Measurements from ENCODE around the gene IDI2. TPM values are rescaled to one million over a fixed set of nuclear protein-coding genes. Genes with fewer than 3 reads are reported as not detected.

The IDI2 gene
- total RNA-seq, 1 donor from 2014 or later, result not detected

DNA sequence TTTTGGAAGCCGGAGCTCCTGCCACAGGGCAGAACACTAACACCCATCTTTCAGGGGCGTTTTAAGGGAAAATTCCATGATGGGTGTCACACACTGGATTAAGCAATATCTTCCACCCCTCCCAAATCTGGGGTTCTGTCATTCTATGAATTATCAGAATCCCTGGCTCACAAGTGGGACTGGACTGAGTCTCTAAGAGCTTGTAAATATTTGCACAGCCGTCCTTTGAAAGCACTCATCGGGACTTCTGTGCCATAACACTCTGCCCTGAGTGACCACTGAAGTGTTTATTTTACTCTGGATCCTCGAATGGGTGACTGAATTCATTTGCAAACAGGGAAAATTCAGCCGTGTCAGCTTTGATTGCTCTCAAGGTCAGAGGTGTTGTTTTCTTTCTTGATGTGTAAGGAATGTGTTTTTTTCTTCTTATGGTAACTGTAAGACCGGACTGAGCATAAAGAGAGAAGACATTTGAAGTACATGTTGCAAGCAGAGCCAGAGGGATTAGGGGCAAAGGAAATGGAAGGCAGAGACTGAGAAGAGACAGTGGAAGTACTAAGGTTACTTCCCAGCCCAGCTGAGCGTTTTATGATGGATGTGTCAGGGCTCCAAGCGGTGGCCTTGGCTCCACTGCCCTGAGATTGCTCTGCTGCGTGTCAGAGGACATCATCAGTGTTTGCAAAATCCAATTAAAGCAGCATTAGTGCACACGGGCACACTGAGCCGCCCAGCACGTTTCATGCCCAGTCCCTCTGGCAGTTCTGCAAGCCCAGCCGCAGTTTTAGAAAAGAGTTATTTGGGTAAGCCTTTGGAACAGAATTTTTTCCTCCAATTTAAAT, 55.1 kb downstream of the IDI2 start:
- Mint-ChIP-seq H3K27me3 (ENCODE audit: unreplicated experiment) (peaks cover 5% of the 10 kb centered on the region), H3K27ac (ENCODE audit: unreplicated experiment) (no peak overlapping the region), H3K9me3 (ENCODE audit: unreplicated experiment) (peaks cover 5% of the 10 kb centered on the region), H3K4me3 (ENCODE audit: unreplicated experiment) (no peak overlapping the region), H3K4me1 (ENCODE audit: unreplicated experiment) (peaks cover 11% of the 10 kb centered on the region), H3K36me3 (ENCODE audit: low read depth, unreplicated experiment) (peaks cover 4% of the 10 kb centered on the region)
- TF ChIP-seq, protein P1, sequence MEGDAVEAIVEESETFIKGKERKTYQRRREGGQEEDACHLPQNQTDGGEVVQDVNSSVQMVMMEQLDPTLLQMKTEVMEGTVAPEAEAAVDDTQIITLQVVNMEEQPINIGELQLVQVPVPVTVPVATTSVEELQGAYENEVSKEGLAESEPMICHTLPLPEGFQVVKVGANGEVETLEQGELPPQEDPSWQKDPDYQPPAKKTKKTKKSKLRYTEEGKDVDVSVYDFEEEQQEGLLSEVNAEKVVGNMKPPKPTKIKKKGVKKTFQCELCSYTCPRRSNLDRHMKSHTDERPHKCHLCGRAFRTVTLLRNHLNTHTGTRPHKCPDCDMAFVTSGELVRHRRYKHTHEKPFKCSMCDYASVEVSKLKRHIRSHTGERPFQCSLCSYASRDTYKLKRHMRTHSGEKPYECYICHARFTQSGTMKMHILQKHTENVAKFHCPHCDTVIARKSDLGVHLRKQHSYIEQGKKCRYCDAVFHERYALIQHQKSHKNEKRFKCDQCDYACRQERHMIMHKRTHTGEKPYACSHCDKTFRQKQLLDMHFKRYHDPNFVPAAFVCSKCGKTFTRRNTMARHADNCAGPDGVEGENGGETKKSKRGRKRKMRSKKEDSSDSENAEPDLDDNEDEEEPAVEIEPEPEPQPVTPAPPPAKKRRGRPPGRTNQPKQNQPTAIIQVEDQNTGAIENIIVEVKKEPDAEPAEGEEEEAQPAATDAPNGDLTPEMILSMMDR (IDR thresholded peaks at IDR 0.05; ENCODE audit: unreplicated experiment), result no peak
- no peak for DNase-seq (ENCODE audit: low spot score)

DNA sequence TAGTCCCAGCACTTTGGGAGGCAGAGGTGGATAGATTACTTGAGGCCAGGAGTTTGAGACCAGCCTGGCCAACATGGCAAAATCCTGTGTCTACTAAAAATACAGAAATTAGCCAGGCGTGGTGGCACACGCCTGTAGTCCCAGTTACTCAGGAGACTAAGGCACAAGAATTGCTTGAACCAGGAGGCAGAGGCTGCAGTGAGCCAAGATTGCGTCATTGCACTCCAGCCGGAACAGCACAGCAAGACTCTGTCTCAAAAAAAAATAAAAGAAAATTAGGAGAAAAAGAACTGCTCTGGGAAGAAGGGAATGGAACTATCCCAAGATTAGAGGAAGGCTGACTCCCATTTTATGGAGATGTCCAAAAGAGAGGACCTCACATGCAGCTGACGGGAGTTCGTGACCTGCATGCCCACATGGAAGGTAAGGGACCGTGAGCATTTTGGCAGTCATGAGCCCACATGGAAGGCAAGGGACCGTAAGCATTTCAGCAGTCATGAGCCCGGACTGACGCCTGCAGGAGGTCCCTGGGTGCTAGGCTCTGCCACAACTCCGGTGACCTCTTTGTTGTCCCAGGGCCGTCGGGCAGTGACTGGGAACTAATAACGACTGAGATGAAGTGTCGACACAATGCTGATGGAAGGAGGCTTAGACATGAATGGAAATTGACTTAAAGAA, 56.0 kb downstream of the IDI2 start:
- Mint-ChIP-seq H3K27me3 (ENCODE audit: unreplicated experiment) (peaks cover 5% of the 10 kb centered on the region), H3K4me1 (ENCODE audit: unreplicated experiment) (peaks cover 11% of the 10 kb centered on the region), H3K36me3 (ENCODE audit: low read depth, unreplicated experiment) (peaks cover 4% of the 10 kb centered on the region), H3K9me3 (ENCODE audit: unreplicated experiment) (peaks cover 5% of the 10 kb centered on the region), H3K27ac (ENCODE audit: unreplicated experiment) (no peak overlapping the region), H3K4me3 (ENCODE audit: unreplicated experiment) (no peak overlapping the region)
- TF ChIP-seq, protein P1 (IDR thresholded peaks at IDR 0.05; ENCODE audit: unreplicated experiment), result no peak
- no peak for DNase-seq (ENCODE audit: low spot score)

Other genes starting within 250 kb of the IDI2 start
- gene LARP4B, start 94.2 kb downstream of the IDI2 start, total RNA-seq (ENCODE audit: unreplicated experiment), result 91.8 TPM
- 46.2 TPM for gene GTPBP4, start 37.4 kb downstream of the IDI2 start, total RNA-seq (ENCODE audit: unreplicated experiment)
- gene IDI1, start 23.3 kb upstream of the IDI2 start, total RNA-seq (ENCODE audit: unreplicated experiment), result 52.7 TPM
- gene WDR37, start 30.5 kb upstream of the IDI2 start, total RNA-seq (ENCODE audit: unreplicated experiment), result 32.6 TPM

All from endothelial cell (in vitro differentiated cells).